ENCODE data around the gene PLEKHM3. TPM values are rescaled to one million over a fixed set of nuclear protein-coding genes. Genes with fewer than 3 reads are reported as not detected.

The PLEKHM3 gene
- total and polyA plus RNA-seq, 2 of the 13 experiments (the other 11 are each of a cell fraction or from before 2014, with no cell fraction given): 4.5 to 4.7 TPM

GRCh38 chr2:208025037-208025813 lies at the start of gene PLEKHM3 (continued):
- TF ChIP-seq ZNF639 (CRISPR knock-in tag; conservative IDR thresholded peaks at IDR 0.05) (peak; percentile 98), ARHGAP35 (CRISPR knock-in tag; IDR thresholded peaks at IDR 0.05; ENCODE audit: borderline replicate concordance) (peak; percentile 88), SIN3A (IDR thresholded peaks at IDR 0.05; ENCODE audit: borderline replicate concordance, low read depth, low read length) (peak; percentile 98), SIN3B (IDR thresholded peaks at IDR 0.05; ENCODE audit: low read length) (peak; percentile 92), ZNF788 (CRISPR knock-in tag; IDR thresholded peaks at IDR 0.05; ENCODE audit: borderline replicate concordance) (peak; percentile 100), SATB2 (CRISPR knock-in tag; IDR thresholded peaks at IDR 0.05) (peak; percentile 96), FOXP4 (CRISPR knock-in tag; IDR thresholded peaks at IDR 0.05) (peak; percentile 95), CEBPG (CRISPR knock-in tag; IDR thresholded peaks at IDR 0.05) (peak; percentile 66), ZNF510 (CRISPR knock-in tag; IDR thresholded peaks at IDR 0.05; ENCODE audit: low read depth) (peak; percentile 97), CENPBD1 (CRISPR knock-in tag; IDR thresholded peaks at IDR 0.05; ENCODE audit: borderline replicate concordance, low read depth) (peak; percentile 89; the same call in 1 of the 2 replicates), MAX (IDR thresholded peaks at IDR 0.05) (peak; percentile 93), HOXA9 (CRISPR knock-in tag; IDR thresholded peaks at IDR 0.05; ENCODE audit: borderline replicate concordance) (peak; percentile 90; the same call in 1 of the 2 replicates), PITX1 (CRISPR knock-in tag; IDR thresholded peaks at IDR 0.05) (peak; percentile 98), ZBTB10 (CRISPR knock-in tag; IDR thresholded peaks at IDR 0.05; ENCODE audit: borderline replicate concordance) (peak; percentile 56; the same call in 1 of the 2 replicates), POLR2AphosphoS5 (IDR thresholded peaks at IDR 0.05; ENCODE audit: low read depth, low read length) (peak; percentile 74), FOXP1 (IDR thresholded peaks at IDR 0.05) (peak; percentile 82), FOXP1 (CRISPR knock-in tag; IDR thresholded peaks at IDR 0.05) (peak; percentile 96), RAD51 (IDR thresholded peaks at IDR 0.05; ENCODE audit: borderline replicate concordance) (no peak), TBP (CRISPR knock-in tag; IDR thresholded peaks at IDR 0.05) (no peak), ZNF44 (CRISPR knock-in tag; IDR thresholded peaks at IDR 0.05) (peak; percentile 95), SP4 (CRISPR knock-in tag; IDR thresholded peaks at IDR 0.05) (peak; percentile 91), MXD1 (CRISPR knock-in tag; IDR thresholded peaks at IDR 0.05) (peak; percentile 94), ZKSCAN1 (IDR thresholded peaks at IDR 0.05; ENCODE audit: low read length) (peak; percentile 28; the same call in 1 of the 2 replicates), ZSCAN30 (CRISPR knock-in tag; IDR thresholded peaks at IDR 0.05) (peak; percentile 49; the same call in 1 of the 2 replicates)

Measured in HepG2 (cell line).